ENCODE measurements around the gene OSM.

- no peak for TF ChIP-seq POLR2A (IDR thresholded peaks at IDR 0.05)
- TF ChIP-seq CTCF (IDR thresholded peaks at IDR 0.05): no peak
Observed at GRCh38 chr22:30249049-30250038, 17.3 kb downstream of the OSM start.

All from thyroid gland (tissue), 4 donors.